GM18520 (cell line): ENCODE data around the gene UBE2D4.
"Not testable (repeated sequence)": the region's sequence is repeated elsewhere in the genome, so short reads cannot be mapped to it uniquely, and the experiment has no call there.

Source experiments
- ATAC-seq: cut with Tn5 transposase; IDR thresholded peaks from one replicate; pipeline ENCODE4 v1.9.1; 2021; ENCODE audit not compliant: unreplicated experiment

The UBE2D4 gene

GRCh38 chr7:43925984-43926797 is at the start of gene UBE2D4:
TSS of gene UBE2D4 (plus strand) at chr7:43926436. CDS start at chr7:43926533, 97 bp downstream.
- ATAC-seq = peak; percentile 78

- no peak for ATAC-seq
Measured at GRCh38 chr7:43876976-43877745, 49.1 kb upstream of the UBE2D4 start.

- no peak for ATAC-seq
Measured at GRCh38 chr7:43877968-43878864, 48.0 kb upstream of the UBE2D4 start.

GRCh38 chr7:43878867-43879266 is 47.4 kb upstream of the UBE2D4 start:
- ATAC-seq = no peak

GRCh38 chr7:43879477-43879876 is 46.8 kb upstream of the UBE2D4 start:
- no peak for ATAC-seq

GRCh38 chr7:43880596-43880995 is 45.6 kb upstream of the UBE2D4 start:
- no peak for ATAC-seq

GRCh38 chr7:43884209-43884608 is 42.0 kb upstream of the UBE2D4 start:
- ATAC-seq = no peak

- no peak for ATAC-seq
Measured at GRCh38 chr7:43884617-43885016, 41.6 kb upstream of the UBE2D4 start.

GRCh38 chr7:43888993-43889945 is 37.0 kb upstream of the UBE2D4 start:
- ATAC-seq = no peak

- ATAC-seq = no peak
Measured at GRCh38 chr7:43890468-43890867, 35.8 kb upstream of the UBE2D4 start.

GRCh38 chr7:43891069-43891955 is 34.9 kb upstream of the UBE2D4 start:
- ATAC-seq = no peak

GRCh38 chr7:43895847-43896415 is 30.3 kb upstream of the UBE2D4 start:
- ATAC-seq = no peak

GRCh38 chr7:43898571-43898970 is 27.7 kb upstream of the UBE2D4 start:
- ATAC-seq = not testable (repeated sequence)

GRCh38 chr7:43902542-43903054 is 23.6 kb upstream of the UBE2D4 start:
- no peak for ATAC-seq

GRCh38 chr7:43904533-43905208 is 21.6 kb upstream of the UBE2D4 start:
- no peak for ATAC-seq

GRCh38 chr7:43905209-43905946 is 20.9 kb upstream of the UBE2D4 start:
- ATAC-seq = no peak

- ATAC-seq = peak; percentile 21
Measured at GRCh38 chr7:43905956-43906330, 20.3 kb upstream of the UBE2D4 start.
